Fibroblast of pulmonary artery (primary cell): ENCODE data around the gene CCDC175.
A peak's percentile ranks its signal among the peaks of the same experiment; 100 is the strongest.

ENCODE experiments used
- DNase-seq: peaks from one replicate; pipeline ENCODE4 v3.0.0-alpha.2; 2010; ENCODE audit warnings: low read depth
- H3K4me3 ChIP-seq: replicated peaks from 2 replicates; pipeline ENCODE4 v1.5.1; 2011; ENCODE audit warnings: low read depth, mild to moderate bottlenecking, control low read depth, low read length, moderate library complexity
- TF ChIP-seq, protein P1 (sequence below): IDR thresholded peaks from 2 replicates; pipeline ENCODE4 v1.5.1; 2011; ENCODE audit warnings: mild to moderate bottlenecking, control low read depth, low read length, inconsistent platforms; ENCODE audit errors: missing control alignments

CCDC175 gene

DNA sequence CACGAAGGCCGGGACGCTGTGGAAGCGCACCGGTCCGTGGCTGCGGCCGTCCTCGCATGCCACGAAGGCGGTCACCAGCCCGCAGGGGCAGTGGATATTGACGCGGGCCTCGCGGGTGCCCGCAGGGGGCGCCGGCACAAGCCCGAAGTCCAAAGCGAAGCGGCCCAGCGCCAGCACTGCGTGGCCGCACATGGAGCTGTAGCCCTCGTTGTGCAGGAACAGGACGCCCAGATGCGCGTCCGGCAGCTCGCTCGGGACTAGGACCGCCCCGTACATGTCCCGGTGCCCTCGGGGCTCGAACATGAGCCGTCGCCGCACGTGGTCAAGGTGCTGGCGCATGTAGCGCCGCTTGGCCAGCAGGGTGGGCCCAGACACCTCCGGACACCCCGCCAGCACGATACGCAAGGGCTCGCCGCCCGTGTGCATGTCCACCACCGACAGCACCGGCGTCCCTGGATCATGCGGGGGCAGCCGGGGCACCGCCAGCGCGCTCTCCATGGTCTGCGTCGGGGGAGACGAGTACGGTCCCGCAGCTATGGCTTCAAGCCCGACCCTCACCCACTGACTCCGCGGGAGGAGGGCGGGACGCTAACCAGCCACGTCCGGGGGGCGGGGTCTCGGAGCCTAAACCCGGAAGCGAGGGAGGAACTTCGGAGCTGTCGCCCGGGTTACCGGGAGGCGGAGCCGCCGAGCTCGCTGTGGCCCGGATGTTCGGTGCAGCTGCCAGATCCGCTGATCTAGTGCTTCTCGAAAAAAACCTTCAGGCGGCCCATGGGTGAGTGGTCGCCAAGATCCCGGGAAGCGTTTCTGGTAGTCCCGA, 92.6 kb downstream of the CCDC175 start, which contains the start of the genes JKAMP and L3HYPDH:
TSS of gene JKAMP (plus strand) at position 699 of the 820 bp plus-strand sequence. CDS start at position 772, 73 bp downstream.
TSS of gene L3HYPDH (minus strand) at position 590 of the 820 bp plus-strand sequence. CDS start at position 498, 92 bp downstream.
- TF ChIP-seq, protein P1, sequence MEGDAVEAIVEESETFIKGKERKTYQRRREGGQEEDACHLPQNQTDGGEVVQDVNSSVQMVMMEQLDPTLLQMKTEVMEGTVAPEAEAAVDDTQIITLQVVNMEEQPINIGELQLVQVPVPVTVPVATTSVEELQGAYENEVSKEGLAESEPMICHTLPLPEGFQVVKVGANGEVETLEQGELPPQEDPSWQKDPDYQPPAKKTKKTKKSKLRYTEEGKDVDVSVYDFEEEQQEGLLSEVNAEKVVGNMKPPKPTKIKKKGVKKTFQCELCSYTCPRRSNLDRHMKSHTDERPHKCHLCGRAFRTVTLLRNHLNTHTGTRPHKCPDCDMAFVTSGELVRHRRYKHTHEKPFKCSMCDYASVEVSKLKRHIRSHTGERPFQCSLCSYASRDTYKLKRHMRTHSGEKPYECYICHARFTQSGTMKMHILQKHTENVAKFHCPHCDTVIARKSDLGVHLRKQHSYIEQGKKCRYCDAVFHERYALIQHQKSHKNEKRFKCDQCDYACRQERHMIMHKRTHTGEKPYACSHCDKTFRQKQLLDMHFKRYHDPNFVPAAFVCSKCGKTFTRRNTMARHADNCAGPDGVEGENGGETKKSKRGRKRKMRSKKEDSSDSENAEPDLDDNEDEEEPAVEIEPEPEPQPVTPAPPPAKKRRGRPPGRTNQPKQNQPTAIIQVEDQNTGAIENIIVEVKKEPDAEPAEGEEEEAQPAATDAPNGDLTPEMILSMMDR = peak; percentile 50
- H3K4me3 ChIP-seq = peak within 1 kb of the TSS; percentile 77
- DNase-seq = peak; percentile 95

DNA sequence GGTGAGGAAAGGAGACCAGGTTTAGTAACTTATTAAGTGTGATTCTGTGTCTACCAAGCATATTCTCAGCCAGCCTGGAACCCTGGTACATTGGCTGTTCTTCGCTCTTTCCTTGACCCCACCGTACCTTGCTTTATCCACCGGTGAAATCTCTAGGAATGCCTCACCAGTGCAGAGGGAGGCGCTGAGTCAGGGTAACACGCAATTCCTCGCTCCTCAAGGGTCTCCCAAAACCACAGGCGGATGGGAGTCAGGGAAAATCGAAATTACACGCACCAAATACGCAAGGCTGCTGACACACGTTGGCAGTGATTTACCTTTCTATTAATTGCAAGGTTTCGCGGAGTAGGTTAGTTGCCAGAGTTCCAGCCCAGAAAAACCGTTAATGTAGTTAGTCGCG, 93.2 kb downstream of the CCDC175 start:
- TF ChIP-seq, protein P1 = no peak
- H3K4me3 ChIP-seq = peak overlapping the region; percentile 77
- DNase-seq = peak; percentile 72

DNA sequence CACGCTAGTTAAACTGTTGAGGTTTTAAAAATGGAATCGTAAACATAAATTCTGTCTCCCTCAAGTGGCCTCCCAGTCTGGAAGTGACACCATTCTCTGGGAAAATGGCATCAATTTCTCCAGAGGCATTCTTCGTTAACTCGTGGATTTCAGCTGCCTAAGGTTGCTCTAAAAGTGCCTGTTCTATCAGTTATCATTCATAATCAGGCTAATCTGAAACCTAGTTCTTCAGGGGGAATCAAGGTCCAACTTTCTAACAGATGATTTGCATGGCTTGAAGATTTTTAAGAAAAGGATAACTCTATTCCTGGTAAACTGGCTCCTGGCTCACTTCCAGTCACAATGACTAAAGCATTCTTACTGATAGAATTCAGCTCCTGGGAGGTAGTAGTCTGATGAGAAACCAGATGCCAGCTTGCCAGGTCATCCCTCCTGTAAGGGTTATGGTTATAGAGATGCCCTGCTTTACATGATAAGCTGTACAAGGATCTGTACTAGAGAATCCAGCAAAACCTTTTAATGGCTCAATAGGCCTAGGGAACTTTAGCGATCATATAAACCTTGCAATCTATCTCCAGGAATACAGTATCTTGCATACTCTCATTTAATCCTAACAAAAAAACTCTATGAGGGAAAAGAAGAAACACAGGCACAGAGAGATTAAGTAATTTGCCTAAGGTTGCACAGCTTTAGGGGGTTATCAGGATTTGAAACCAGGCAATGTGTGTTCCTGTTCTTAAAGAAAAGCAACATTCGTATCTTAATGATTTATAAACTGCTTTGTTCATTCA, 93.9 kb downstream of the CCDC175 start:
- peak overlapping the region; percentile 77 for H3K4me3 ChIP-seq
- TF ChIP-seq, protein P1 = no peak
- peak; percentile 90 for DNase-seq

DNA sequence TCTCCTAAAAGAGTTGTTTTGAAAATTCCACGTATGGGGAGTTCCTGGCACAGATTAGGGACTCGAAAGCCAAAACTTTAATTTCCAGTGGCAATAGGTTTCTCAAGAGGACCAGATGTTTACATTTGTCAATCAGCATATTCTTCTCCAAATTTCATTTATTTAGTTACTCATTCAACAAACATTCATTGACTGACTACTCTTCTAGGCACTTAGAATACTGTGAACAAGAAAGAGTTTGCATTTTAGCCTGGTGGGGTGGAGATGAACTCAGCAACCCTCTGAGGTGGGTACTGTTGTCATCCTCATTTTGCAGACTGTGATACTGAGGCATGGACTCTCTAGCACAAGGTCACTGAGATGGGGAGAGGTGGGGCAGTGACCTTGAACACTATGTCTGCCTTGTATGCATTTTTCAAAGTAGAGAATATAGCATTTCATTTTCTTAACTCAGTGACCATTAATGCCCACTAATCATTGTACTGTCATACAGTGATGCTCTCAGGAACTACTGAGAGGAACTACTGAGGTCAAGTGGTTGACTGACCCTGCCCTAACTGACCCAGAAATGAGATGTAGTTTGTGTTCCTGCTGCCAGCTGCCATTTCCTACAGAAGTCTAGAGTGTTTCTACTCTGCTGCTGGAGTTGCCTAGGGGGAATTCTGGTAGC, 94.6 kb downstream of the CCDC175 start:
- TF ChIP-seq, protein P1 = no peak

DNA sequence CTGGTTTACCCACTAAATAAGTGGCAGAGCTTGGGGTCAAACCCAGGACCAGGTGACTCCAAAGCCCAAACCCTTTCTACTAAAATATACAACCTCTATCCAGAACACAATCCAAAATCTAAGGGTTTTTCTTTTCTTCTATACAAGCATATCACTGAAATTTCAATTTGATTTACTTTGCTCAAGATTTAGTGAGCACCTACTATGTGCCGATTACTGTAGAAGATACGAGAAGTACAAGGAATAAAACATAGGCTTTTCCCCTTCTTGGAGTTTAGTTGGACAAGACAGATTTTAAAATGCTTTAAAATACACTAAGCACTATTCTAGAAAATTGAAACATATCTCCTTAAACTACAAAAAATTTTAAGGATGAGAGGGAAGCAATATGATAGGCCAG, 95.2 kb downstream of the CCDC175 start:
- TF ChIP-seq, protein P1 = no peak
- H3K4me3 ChIP-seq = peak overlapping the region; percentile 77
- no peak for DNase-seq

More for the DNA sequence above, 94.6 kb downstream of the CCDC175 start:
- peak overlapping the region; percentile 77 for H3K4me3 ChIP-seq
- DNase-seq = peak; percentile 83

DNA sequence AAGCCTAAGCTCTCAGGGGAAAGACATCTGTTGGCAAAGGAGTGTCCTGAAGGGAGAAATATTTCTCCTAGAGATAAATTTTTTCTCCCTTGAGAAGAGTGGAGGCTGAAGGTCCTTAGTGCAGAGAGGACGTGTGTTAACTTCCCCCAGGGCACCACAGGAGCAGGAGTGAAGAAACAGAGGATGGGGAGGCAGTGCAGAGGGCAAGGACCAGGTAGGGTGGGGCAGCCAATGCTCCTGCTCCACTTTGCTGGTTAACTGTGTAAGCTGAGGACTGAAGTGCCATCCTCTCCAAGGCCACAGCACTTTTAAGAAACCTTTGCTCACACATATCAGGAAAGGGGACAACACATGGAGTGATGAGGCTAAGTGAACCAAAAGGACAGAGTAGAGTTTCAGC, 96.4 kb downstream of the CCDC175 start:
- DNase-seq = no peak
- no peak overlapping the region for H3K4me3 ChIP-seq
- TF ChIP-seq, protein P1 = no peak
